GM18519 (cell line): ENCODE data around the gene IL17RD.

Source experiments
- ATAC-seq: cut with Tn5 transposase; IDR thresholded peaks from one replicate; pipeline ENCODE4 v1.9.1; 2021; ENCODE audit warnings: mild to moderate bottlenecking, moderate library complexity; ENCODE audit not compliant: unreplicated experiment, low FRiP score

The IL17RD gene

GRCh38 chr3:57160076-57160764 is 4.9 kb downstream of the IL17RD start:
- no peak for ATAC-seq

GRCh38 chr3:57158813-57159738 is 6.1 kb downstream of the IL17RD start:
- ATAC-seq = no peak

- ATAC-seq = no peak
These were observed 6.8 kb downstream of the IL17RD start for GRCh38 chr3:57158325-57158724.

- ATAC-seq = no peak
These were observed 7.6 kb downstream of the IL17RD start for GRCh38 chr3:57157545-57157944.

- ATAC-seq = no peak
These were observed 9.9 kb downstream of the IL17RD start for GRCh38 chr3:57155310-57155643.

- ATAC-seq = no peak
These were observed 10.5 kb downstream of the IL17RD start for GRCh38 chr3:57154470-57155309.

- no peak for ATAC-seq
These were observed 12.7 kb downstream of the IL17RD start for GRCh38 chr3:57152151-57153143.

- ATAC-seq = no peak
These were observed 13.4 kb downstream of the IL17RD start for GRCh38 chr3:57151749-57152148.

GRCh38 chr3:57151021-57151449 is 14.1 kb downstream of the IL17RD start:
- ATAC-seq = no peak

- no peak for ATAC-seq
These were observed 15.0 kb downstream of the IL17RD start for GRCh38 chr3:57150113-57150581.

GRCh38 chr3:57147071-57147470 is 18.1 kb downstream of the IL17RD start:
- no peak for ATAC-seq

- ATAC-seq = no peak
These were observed 19.3 kb downstream of the IL17RD start for GRCh38 chr3:57145852-57146251.

- no peak for ATAC-seq
These were observed 20.2 kb downstream of the IL17RD start for GRCh38 chr3:57144952-57145351.

- ATAC-seq = no peak
These were observed 21.2 kb downstream of the IL17RD start for GRCh38 chr3:57143886-57144459.

GRCh38 chr3:57142411-57142723 is 22.8 kb downstream of the IL17RD start:
- no peak for ATAC-seq

- no peak for ATAC-seq
These were observed 23.3 kb downstream of the IL17RD start for GRCh38 chr3:57141719-57142410.

GRCh38 chr3:57140894-57141293 is 24.3 kb downstream of the IL17RD start:
- no peak for ATAC-seq

GRCh38 chr3:57135964-57136719 is 29.0 kb downstream of the IL17RD start:
- ATAC-seq = no peak
